Measurements from ENCODE around the gene ANXA11.

- no peak for TF ChIP-seq EZH2 (IDR thresholded peaks at IDR 0.05)
- no peak for TF ChIP-seq POLR2AphosphoS5 (IDR thresholded peaks at IDR 0.05; ENCODE audit: borderline replicate concordance, low read depth, low read length)
Observed at GRCh38 chr10:80200259-80200658, 5.1 kb downstream of the ANXA11 start.

Data from SK-N-MC (cell line).